K562 treated with DMSO at 1 percent for 4 hours (cell line): Measurements from ENCODE around the gene ACO2. TPM values are rescaled to one million over a fixed set of nuclear protein-coding genes. Genes with fewer than 3 reads are reported as not detected.

Experiments
- total RNA-seq: library from RNA; unstranded; fragments of 300-600 nt; gene quantifications from 2 replicates; pipeline ENCODE4 v1.2.3, GENCODE V29; 2022; ENCODE audit not compliant: insufficient read depth

ACO2 gene
- 87.5 and 99.7 TPM in 2 replicates for total RNA-seq

DNA sequence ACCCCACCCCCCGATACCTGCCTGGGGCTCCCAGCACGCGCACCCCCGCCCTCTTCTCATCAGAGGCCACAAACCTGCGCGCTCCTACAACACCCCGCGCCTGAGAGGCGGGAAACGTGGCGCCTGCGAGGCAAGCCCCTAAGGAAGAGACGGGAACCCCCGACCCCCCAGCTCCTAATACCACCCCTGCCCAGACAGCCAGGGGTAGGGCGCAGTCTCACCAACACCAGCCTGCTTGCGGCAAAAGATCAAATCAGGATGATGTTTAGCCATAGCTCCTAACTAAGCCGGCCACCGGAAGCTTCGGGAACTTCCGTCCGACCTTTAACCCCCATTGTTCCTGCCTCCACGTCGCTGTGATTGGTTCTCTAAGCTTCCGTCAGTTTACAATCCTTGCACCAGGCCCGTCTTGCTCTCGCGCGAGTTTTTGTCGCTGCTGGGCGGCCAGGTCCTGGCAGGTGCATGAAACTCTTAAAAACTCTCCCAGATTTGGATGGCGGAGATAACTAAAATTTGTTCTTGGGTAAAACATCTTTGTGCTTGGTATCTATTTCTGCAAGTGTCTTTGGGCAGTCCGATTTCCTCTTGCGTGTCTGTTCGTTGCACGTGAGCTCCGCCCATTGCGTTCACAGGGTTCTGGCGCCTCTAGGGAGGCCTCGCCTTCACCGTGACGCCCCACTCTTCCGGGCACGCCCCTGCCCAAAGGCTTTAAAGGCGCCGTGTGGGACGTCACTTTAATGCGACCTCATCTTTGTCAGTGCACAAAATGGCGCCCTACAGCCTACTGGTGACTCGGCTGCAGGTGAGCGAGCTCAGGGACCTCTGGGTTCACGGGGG, at the start of gene ACO2, which contains the start of gene PHF5A:
ACO2 (plus strand) TSS at position 737 of the 837 bp plus-strand sequence; CDS start at position 767, 30 bp downstream.
PHF5A (minus strand) TSS at position 312 of the 837 bp plus-strand sequence; CDS start at position 273, 39 bp downstream.

DNA sequence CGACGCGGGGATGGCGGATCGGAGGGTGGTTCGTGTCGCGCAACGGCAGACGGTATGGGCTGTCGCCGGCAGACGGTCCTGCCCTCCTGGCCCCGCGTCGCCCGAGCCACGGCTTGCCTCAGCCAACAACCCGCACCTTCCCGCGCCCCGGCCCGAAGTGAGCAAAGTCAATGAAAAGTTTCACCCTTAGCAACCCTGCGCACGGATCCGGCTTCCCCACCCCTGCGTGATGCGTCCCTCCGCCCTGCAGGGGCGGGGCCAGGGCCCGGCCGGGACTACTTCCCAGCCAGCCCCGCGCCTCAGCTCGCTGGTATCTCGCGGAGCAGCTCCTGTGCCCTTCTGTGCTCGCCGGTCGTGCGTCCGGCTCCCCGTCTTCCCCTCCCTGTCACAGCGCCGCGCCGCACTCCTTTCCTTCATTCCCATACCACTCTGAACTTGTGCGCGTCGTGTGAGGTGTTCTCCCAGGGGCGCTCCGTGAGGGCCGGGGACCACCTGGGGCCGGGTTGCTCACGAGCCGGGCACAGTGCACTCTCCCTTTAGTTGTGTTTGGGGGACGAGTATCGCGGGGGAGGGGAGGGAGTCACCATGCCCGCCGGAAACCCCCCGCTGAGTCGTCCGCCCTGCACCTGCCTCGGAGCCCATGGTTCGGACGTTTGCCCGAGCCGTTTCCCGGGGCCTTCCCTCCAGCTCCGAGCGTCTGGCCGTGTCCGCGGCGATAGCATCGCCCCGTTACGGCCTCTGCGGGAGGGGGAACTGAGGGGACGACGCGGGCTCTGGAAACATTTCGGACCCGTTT, 22.1 kb upstream of the ACO2 start, which contains the start of gene TOB2:
TOB2 (minus strand) TSS at position 163 of the 796 bp plus-strand sequence. CDS start 9,456 bp downstream, outside the sequence.

DNA sequence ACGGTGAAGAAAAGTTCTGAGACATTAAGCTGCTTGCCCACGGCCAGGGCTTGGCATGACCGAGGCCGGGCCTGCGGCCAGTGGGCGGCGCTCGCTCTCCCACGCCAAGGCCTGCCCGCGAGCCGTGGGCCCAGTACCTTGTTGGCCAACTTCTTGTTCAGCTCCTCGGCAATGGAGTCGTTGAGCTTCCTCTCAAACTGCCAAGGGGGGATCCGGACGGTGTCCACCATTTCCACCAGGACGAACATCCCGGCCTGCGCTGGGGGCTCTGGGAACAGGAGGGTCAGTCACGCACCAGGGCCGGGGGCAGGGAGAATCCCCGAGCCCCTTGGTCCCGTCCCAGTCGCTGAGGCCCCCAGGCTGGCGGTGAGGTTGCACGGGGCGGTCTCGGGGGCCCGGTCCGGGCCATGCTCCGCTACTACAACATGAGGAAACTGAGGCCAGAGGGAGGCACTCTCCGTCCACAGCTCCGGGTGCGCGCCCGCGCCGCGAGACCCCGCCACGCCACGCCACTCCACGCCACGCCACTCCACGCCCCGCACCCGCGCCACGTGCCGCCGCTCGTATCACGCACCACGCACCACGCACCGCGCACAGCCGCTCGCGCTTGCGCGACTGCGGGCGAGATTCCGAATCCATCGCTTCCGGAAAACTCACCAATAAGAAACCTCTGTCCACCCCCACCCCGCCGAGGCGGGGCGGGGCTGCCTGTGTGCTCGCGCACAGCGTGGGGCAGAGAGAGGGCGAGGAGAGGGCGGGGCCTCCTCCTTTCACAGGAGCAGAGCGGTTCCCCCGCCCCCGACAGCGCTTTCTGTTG, 75.1 kb downstream of the ACO2 start, which contains the start of gene POLR3H:
POLR3H (minus strand) TSS at position 617 of the 817 bp plus-strand sequence; CDS start at position 248, 369 bp downstream.

Other genes with a start within 250 kb of the ACO2 start
- gene CHADL, start 228.2 kb upstream of the ACO2 start, total RNA-seq = not detected in 2 replicates
- 95.8 and 110 TPM in 2 replicates for gene RANGAP1, start 182.9 kb upstream of the ACO2 start, total RNA-seq
- 32.3 and 35.7 TPM in 2 replicates for gene ZC3H7B, start 167.6 kb upstream of the ACO2 start, total RNA-seq
- 0.61 and 1.2 TPM in 2 replicates for gene TEF, start 87.2 kb upstream of the ACO2 start, total RNA-seq
- 14.3 and 18.5 TPM in 2 replicates for gene TOB2, start 22.3 kb upstream of the ACO2 start, total RNA-seq
- 47.3 and 52.8 TPM in 2 replicates for gene PHF5A, start 425 bp upstream of the ACO2 start, total RNA-seq
- gene POLR3H, start 75.4 kb downstream of the ACO2 start, total RNA-seq = 11.4 and 16.7 TPM in 2 replicates
- gene CSDC2, start 91.9 kb downstream of the ACO2 start, total RNA-seq = not detected in 2 replicates
- gene PMM1, start 120.7 kb downstream of the ACO2 start, total RNA-seq = 41.3 and 54.8 TPM in 2 replicates
- gene DESI1, start 151.9 kb downstream of the ACO2 start, total RNA-seq = 12.7 and 14.7 TPM in 2 replicates
- 255 and 261 TPM in 2 replicates for gene XRCC6, start 152.2 kb downstream of the ACO2 start, total RNA-seq
- gene SNU13, start 219.8 kb downstream of the ACO2 start, total RNA-seq = 112 and 113 TPM in 2 replicates
- not detected in 2 replicates for gene MEI1, start 230.4 kb downstream of the ACO2 start, total RNA-seq